HCT116 (cell line): ENCODE results near the gene IL2RG. TPM values are rescaled to one million over a fixed set of nuclear protein-coding genes. Genes with fewer than 3 reads are reported as not detected.

Source experiments
- ATAC-seq: fragments of 200-7000 bp; cut with Tn5 transposase; 2 replicates; pipeline ENCODE4 v1.9.1; 2020; ENCODE audit warnings: mild to moderate bottlenecking, moderate library complexity
- BruUV-seq: library from RNA; stranded (reverse); fragments of 400-500 nt; replicated peaks from 2 replicates; lab custom pipeline; 2021; lab: Mats Ljungman, UMichigan
- CTCF ChIA-PET: fragments of 300-600 bp; sonication (Branson Sonifier 250); formaldehyde crosslinking; loops from one replicate; lab custom pipeline; 2021; ENCODE audit warnings: antibody characterized with exemption; lab: Charles Lee
- POLR2A ChIA-PET: fragments of 300-600, 350-600 bp; sonication (Branson Sonifier 250); formaldehyde crosslinking; loops from one replicate; lab custom pipeline; 2021; ENCODE audit warnings: antibody characterized with exemption; lab: Charles Lee
- RAD21 ChIA-PET, 2 experiments: fragments of 300-600 bp; sonication (Branson Sonifier 250); formaldehyde crosslinking; loops; one replicate each; lab custom pipeline; 2023; ENCODE audit warnings: low total read pairs in 2 of 2; ENCODE audit not compliant: uncharacterized antibody in 2 of 2, unreplicated experiment in 2 of 2, low non-redundant PET in 1 of 2; lab: Charles Lee
- DNase-seq: peaks from one replicate; pipeline ENCODE4 v3.0.0-alpha.2; 2010; ENCODE audit warnings: low read depth, low spot score
- H2AFZ ChIP-seq: fragments of 200-600 bp; shearing (Covaris generic), sonication (generic); 2 replicates; pipeline ENCODE4 v1.6.1; 2017; ENCODE audit warnings: low read depth, mixed run types, mixed read lengths, antibody characterized with exemption, low read length; ENCODE audit not compliant: poor library complexity, severe bottlenecking
- H3K27ac ChIP-seq: 2 replicates; pipeline ENCODE4 v1.5.1; 2012; ENCODE audit warnings: low read depth, low read length
- H3K27me3 ChIP-seq: fragments of 200-600 bp; sonication (generic); 2 replicates; pipeline ENCODE4 v1.6.1; 2016; ENCODE audit warnings: mixed run types, low read length, mixed read lengths; ENCODE audit not compliant: insufficient read depth
- H3K36me3 ChIP-seq, 2 experiments: fragments of 200-500 bp in 1 of 2; fragments of 200-600 bp in 1 of 2; sonication (Bioruptor generic) in 1 of 2; sonication (generic) in 1 of 2; 2 replicates each; pipeline versions ENCODE4 v1.5.1 to v1.6.1; 2014 to 2016; ENCODE audit warnings: low read length in 2 of 2, inconsistent platforms in 1 of 2, mixed read lengths in 1 of 2, mixed run types in 1 of 2; ENCODE audit not compliant: insufficient read depth in 2 of 2, control insufficient read depth in 1 of 2
- H3K4me1 ChIP-seq, 2 experiments: fragments of 200-600 bp in 1 of 2; sonication (generic) in 1 of 2; 2 replicates each; pipeline versions ENCODE4 v1.5.1 to v1.6.1; 2012 to 2017; ENCODE audit warnings: low read length in 2 of 2, inconsistent platforms in 1 of 2, mild to moderate bottlenecking in 1 of 2, mixed read lengths in 1 of 2, mixed run types in 1 of 2, moderate library complexity in 1 of 2; ENCODE audit not compliant: insufficient read depth in 2 of 2, control insufficient read depth in 1 of 2
- H3K4me2 ChIP-seq: fragments of 200-600 bp; sonication (generic); 2 replicates; pipeline ENCODE4 v1.6.1; 2017; ENCODE audit warnings: mixed run types, low read length, mixed read lengths
- H3K4me3 ChIP-seq, 2 experiments: fragments of 200-600 bp in 1 of 2; sonication (generic) in 1 of 2; replicated peaks in 1 of 2; 2 replicates each; pipeline ENCODE4 v1.5.1; 2011 to 2016; ENCODE audit warnings: low read length in 2 of 2, control low read depth in 1 of 2, low read depth in 1 of 2, mild to moderate bottlenecking in 1 of 2, mixed read lengths in 1 of 2, mixed run types in 1 of 2
- H3K79me2 ChIP-seq: fragments of 200-600 bp; sonication (generic); 2 replicates; pipeline ENCODE4 v1.6.1; 2017; ENCODE audit warnings: mild to moderate bottlenecking, mixed run types, low read length, moderate library complexity, mixed read lengths; ENCODE audit not compliant: insufficient read depth
- H3K9ac ChIP-seq: fragments of 200-600 bp; sonication (generic); 2 replicates; pipeline ENCODE4 v1.6.1; 2016; ENCODE audit warnings: low read length, mixed read lengths
- H3K9me2 ChIP-seq: fragments of 200-600 bp; sonication (generic), shearing (Covaris generic); 2 replicates; pipeline ENCODE4 v1.6.1; 2017; ENCODE audit warnings: mixed run types, mild to moderate bottlenecking, moderate library complexity; ENCODE audit not compliant: insufficient read depth
- H3K9me3 ChIP-seq, 2 experiments: fragments of 200-500 bp in 1 of 2; fragments of 200-600 bp in 1 of 2; sonication (Bioruptor generic) in 1 of 2; sonication (generic) in 1 of 2; 2 replicates each; pipeline ENCODE4 v1.6.1; 2014 to 2017; ENCODE audit warnings: low read length in 2 of 2, mixed read lengths in 2 of 2, inconsistent platforms in 1 of 2, low read depth in 1 of 2, mild to moderate bottlenecking in 1 of 2, mixed run types in 1 of 2, moderate library complexity in 1 of 2; ENCODE audit not compliant: control insufficient read depth in 1 of 2, insufficient read depth in 1 of 2
- H4K20me1 ChIP-seq: fragments of 200-600 bp; sonication (generic), shearing (Covaris generic); 2 replicates; pipeline ENCODE4 v1.6.1; 2017; ENCODE audit warnings: mixed run types, mild to moderate bottlenecking, moderate library complexity; ENCODE audit not compliant: insufficient read depth
- CBX3 ChIP-seq: IDR thresholded peaks from 2 replicates; pipeline ENCODE4 v1.6.1; 2012; ENCODE audit warnings: low read depth
- CEBPB ChIP-seq: IDR thresholded peaks from 2 replicates; pipeline ENCODE4 v1.6.1; 2012; ENCODE audit warnings: low read depth
- EGR1 ChIP-seq: IDR thresholded peaks from 2 replicates; pipeline ENCODE4 v1.6.1; 2012; ENCODE audit warnings: low read depth
- EZH2 ChIP-seq: fragments of 200-600 bp; sonication (generic); IDR thresholded peaks from 2 replicates; pipeline ENCODE4 v1.6.1; 2017; ENCODE audit warnings: antibody characterized with exemption, mixed run types
- FOSL1 ChIP-seq: IDR thresholded peaks from 2 replicates; pipeline ENCODE4 v1.6.1; 2012; ENCODE audit warnings: low read depth
- SP1 ChIP-seq: IDR thresholded peaks from 2 replicates; pipeline ENCODE4 v1.6.1; 2012; ENCODE audit warnings: low read depth
- SRF ChIP-seq: IDR thresholded peaks from 2 replicates; pipeline ENCODE4 v1.6.1; 2012; ENCODE audit warnings: low read depth
- YY1 ChIP-seq: IDR thresholded peaks from 2 replicates; pipeline ENCODE4 v1.6.1; 2011; ENCODE audit warnings: low read length, low read depth, moderate library complexity, mild to moderate bottlenecking; ENCODE audit not compliant: insufficient replicate concordance; ENCODE audit errors: extremely low read depth
- ZFX ChIP-seq: fragments of 450-650 bp; IDR thresholded peaks from 2 replicates; pipeline ENCODE4 v1.6.1; 2017
- ZNF274 ChIP-seq: fragments of 200-500 bp; sonication (Bioruptor generic); IDR thresholded peaks from 2 replicates; pipeline ENCODE4 v1.6.1; 2014; ENCODE audit warnings: mild to moderate bottlenecking, low read depth, low read length, inconsistent platforms
- intact Hi-C: fragments of 100-400 bp; cut with micrococcal nuclease; formaldehyde crosslinking; loops from 2 replicates; pipeline ENCODE4 v1.10.0; 2022
- total RNA-seq: library from RNA; stranded (reverse); gene quantifications from one replicate; pipeline ENCODE4 v1.2.1, GENCODE V29; 2021; ENCODE audit not compliant: unreplicated experiment
- TF ChIP-seq, protein P1 (sequence below): IDR thresholded peaks from 2 replicates; pipeline ENCODE4 v1.6.1; 2011; ENCODE audit warnings: mild to moderate bottlenecking, low read length, moderate library complexity; ENCODE audit not compliant: insufficient replicate concordance; ENCODE audit errors: extremely low read depth
- TF ChIP-seq, protein P2 (sequence below): IDR thresholded peaks from 2 replicates; pipeline ENCODE4 v1.6.1; 2012; ENCODE audit warnings: low read depth
- TF ChIP-seq, protein P3 (sequence below), 3 experiments: fragments of 200-600 bp in 1 of 3; sonication (generic) in 1 of 3; IDR thresholded peaks in 2 of 3; conservative IDR thresholded peaks in 1 of 3; 2 replicates each; pipeline ENCODE4 v1.5.1; 2012 to 2017; ENCODE audit warnings: low read depth in 2 of 3, low read length in 2 of 3, antibody characterized with exemption in 1 of 3, borderline replicate concordance in 1 of 3, control low read depth in 1 of 3, mild to moderate bottlenecking in 1 of 3, mixed read lengths in 1 of 3, mixed run types in 1 of 3, moderate library complexity in 1 of 3; ENCODE audit not compliant: insufficient read depth in 1 of 3
- TF ChIP-seq, protein P4 (sequence below): IDR thresholded peaks from 2 replicates; pipeline ENCODE4 v1.6.1; 2012

The IL2RG gene
- total RNA-seq, 1 experiment from 2014 or later, result 0.64 TPM

DNA sequence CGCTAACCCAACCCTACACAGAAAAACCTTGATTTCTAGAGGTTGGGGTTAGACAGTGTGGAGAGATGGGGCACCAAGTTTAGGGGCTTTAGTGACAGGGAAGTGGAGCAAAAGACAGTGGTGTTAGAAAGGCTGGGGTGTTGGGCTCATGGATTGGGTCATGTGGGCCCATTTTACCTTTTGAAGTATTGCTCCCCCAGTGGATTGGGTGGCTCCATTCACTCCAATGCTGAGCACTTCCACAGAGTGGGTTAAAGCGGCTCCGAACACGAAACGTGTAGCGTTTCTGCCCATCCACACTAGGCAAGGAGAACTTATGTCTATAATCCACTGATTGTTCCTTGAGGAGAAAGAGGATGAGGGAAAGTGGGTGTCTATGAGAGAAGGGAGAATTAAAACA lies 2.3 kb downstream of the IL2RG start:
- Histone ChIP-seq H3K27ac (no peak overlapping the region), H3K9me2 (no peaks in the 10 kb centered on the region), H3K4me3 (no peak overlapping the region), H3K9ac (no peak overlapping the region), H3K79me2 (no peaks in the 10 kb centered on the region), H3K4me2 (no peak overlapping the region), H3K4me1 (peaks cover 0 to 3% of the 10 kb centered on the region in 2 experiments; a peak in 1 of 4 replicates), H3K9me3 (no peaks in the 10 kb centered on the region), H2AFZ (no peak overlapping the region), H3K36me3 (no peaks in the 10 kb centered on the region), H4K20me1 (no peaks in the 10 kb centered on the region), H3K27me3 (no peaks in the 10 kb centered on the region)
- POLR2A ChIA-PET, result no interaction called here
- DNase-seq (no peak), ATAC-seq (no peak)
- TF ChIP-seq SRF (no peak), SP1 (no peak), EZH2 (no peak), EGR1 (no peak), ZFX (no peak), ZNF274 (no peak), FOSL1 (no peak), CEBPB (no peak), CBX3 (no peak), YY1 (no peak)
- TF ChIP-seq, protein P1, sequence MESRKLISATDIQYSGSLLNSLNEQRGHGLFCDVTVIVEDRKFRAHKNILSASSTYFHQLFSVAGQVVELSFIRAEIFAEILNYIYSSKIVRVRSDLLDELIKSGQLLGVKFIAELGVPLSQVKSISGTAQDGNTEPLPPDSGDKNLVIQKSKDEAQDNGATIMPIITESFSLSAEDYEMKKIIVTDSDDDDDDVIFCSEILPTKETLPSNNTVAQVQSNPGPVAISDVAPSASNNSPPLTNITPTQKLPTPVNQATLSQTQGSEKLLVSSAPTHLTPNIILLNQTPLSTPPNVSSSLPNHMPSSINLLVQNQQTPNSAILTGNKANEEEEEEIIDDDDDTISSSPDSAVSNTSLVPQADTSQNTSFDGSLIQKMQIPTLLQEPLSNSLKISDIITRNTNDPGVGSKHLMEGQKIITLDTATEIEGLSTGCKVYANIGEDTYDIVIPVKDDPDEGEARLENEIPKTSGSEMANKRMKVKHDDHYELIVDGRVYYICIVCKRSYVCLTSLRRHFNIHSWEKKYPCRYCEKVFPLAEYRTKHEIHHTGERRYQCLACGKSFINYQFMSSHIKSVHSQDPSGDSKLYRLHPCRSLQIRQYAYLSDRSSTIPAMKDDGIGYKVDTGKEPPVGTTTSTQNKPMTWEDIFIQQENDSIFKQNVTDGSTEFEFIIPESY, result no peak
- TF ChIP-seq, protein P2, sequence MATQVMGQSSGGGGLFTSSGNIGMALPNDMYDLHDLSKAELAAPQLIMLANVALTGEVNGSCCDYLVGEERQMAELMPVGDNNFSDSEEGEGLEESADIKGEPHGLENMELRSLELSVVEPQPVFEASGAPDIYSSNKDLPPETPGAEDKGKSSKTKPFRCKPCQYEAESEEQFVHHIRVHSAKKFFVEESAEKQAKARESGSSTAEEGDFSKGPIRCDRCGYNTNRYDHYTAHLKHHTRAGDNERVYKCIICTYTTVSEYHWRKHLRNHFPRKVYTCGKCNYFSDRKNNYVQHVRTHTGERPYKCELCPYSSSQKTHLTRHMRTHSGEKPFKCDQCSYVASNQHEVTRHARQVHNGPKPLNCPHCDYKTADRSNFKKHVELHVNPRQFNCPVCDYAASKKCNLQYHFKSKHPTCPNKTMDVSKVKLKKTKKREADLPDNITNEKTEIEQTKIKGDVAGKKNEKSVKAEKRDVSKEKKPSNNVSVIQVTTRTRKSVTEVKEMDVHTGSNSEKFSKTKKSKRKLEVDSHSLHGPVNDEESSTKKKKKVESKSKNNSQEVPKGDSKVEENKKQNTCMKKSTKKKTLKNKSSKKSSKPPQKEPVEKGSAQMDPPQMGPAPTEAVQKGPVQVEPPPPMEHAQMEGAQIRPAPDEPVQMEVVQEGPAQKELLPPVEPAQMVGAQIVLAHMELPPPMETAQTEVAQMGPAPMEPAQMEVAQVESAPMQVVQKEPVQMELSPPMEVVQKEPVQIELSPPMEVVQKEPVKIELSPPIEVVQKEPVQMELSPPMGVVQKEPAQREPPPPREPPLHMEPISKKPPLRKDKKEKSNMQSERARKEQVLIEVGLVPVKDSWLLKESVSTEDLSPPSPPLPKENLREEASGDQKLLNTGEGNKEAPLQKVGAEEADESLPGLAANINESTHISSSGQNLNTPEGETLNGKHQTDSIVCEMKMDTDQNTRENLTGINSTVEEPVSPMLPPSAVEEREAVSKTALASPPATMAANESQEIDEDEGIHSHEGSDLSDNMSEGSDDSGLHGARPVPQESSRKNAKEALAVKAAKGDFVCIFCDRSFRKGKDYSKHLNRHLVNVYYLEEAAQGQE, result no peak
- TF ChIP-seq, protein P3, sequence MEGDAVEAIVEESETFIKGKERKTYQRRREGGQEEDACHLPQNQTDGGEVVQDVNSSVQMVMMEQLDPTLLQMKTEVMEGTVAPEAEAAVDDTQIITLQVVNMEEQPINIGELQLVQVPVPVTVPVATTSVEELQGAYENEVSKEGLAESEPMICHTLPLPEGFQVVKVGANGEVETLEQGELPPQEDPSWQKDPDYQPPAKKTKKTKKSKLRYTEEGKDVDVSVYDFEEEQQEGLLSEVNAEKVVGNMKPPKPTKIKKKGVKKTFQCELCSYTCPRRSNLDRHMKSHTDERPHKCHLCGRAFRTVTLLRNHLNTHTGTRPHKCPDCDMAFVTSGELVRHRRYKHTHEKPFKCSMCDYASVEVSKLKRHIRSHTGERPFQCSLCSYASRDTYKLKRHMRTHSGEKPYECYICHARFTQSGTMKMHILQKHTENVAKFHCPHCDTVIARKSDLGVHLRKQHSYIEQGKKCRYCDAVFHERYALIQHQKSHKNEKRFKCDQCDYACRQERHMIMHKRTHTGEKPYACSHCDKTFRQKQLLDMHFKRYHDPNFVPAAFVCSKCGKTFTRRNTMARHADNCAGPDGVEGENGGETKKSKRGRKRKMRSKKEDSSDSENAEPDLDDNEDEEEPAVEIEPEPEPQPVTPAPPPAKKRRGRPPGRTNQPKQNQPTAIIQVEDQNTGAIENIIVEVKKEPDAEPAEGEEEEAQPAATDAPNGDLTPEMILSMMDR (IDR thresholded peaks at IDR 0.05 in 2 of 3, conservative IDR thresholded peaks at IDR 0.05 in 1 of 3; ENCODE audit: borderline replicate concordance in 1 of 3, insufficient read depth in 1 of 3, low read depth in 2 of 3, low read length in 2 of 3), result no peak
- TF ChIP-seq, protein P4, sequence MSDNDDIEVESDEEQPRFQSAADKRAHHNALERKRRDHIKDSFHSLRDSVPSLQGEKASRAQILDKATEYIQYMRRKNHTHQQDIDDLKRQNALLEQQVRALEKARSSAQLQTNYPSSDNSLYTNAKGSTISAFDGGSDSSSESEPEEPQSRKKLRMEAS, result no peak
- intact Hi-C loops, result no loop called here
- no TSS peak for BruUV-seq
- CTCF ChIA-PET, result no interaction called here
- RAD21 ChIA-PET, result no interaction called here
